H1 (cell line): ENCODE measurements around the gene CYP11A1. TPM values are rescaled to one million over a fixed set of nuclear protein-coding genes. Genes with fewer than 3 reads are reported as not detected.

Experiments
- CEBPB ChIP-seq: IDR thresholded peaks from 2 replicates; pipeline ENCODE4 v1.6.1; 2012; ENCODE audit warnings: low read depth, low read length
- EP300 ChIP-seq, 2 experiments: IDR thresholded peaks; 1 replicate in 1 of 2; 2 replicates in 1 of 2; pipeline ENCODE4 v1.6.1; 2011 to 2012; ENCODE audit warnings: low read depth in 2 of 2, low read length in 2 of 2, mild to moderate bottlenecking in 2 of 2, borderline replicate concordance in 1 of 2, inconsistent platforms in 1 of 2, moderate library complexity in 1 of 2
- EZH2 ChIP-seq: fragments of 200-600 bp; sonication (generic); IDR thresholded peaks from 2 replicates; pipeline ENCODE4 v1.7.1; 2012; ENCODE audit warnings: low read depth, mild to moderate bottlenecking, moderate library complexity, low read length, inconsistent platforms; ENCODE audit not compliant: severe bottlenecking
- FOSL1 ChIP-seq: IDR thresholded peaks from 2 replicates; pipeline ENCODE4 v1.6.1; 2011; ENCODE audit warnings: mild to moderate bottlenecking, low read depth, low read length, moderate library complexity; ENCODE audit not compliant: insufficient read depth
- GABPA ChIP-seq: IDR thresholded peaks from 2 replicates; pipeline ENCODE4 v1.6.1; 2011; ENCODE audit warnings: mild to moderate bottlenecking, low read length, moderate library complexity, borderline replicate concordance; ENCODE audit not compliant: insufficient read depth
- GTF2F1 ChIP-seq: IDR thresholded peaks from 2 replicates; pipeline ENCODE4 v1.6.1; 2012; ENCODE audit warnings: low read depth, low read length, improper control_type of control experiment, borderline replicate concordance
- KDM5A ChIP-seq: fragments of 200-600 bp; IDR thresholded peaks from 2 replicates; pipeline ENCODE4 v1.7.1; 2012; ENCODE audit warnings: mild to moderate bottlenecking, low read length, inconsistent platforms, mixed read lengths
- RAD21 ChIP-seq, 2 experiments: IDR thresholded peaks in 1 of 2; conservative IDR thresholded peaks in 1 of 2; 2 replicates each; pipeline ENCODE4 v1.6.1; 2011; ENCODE audit warnings: low read depth in 2 of 2, low read length in 2 of 2, improper control_type of control experiment in 1 of 2, inconsistent platforms in 1 of 2, mild to moderate bottlenecking in 1 of 2, moderate library complexity in 1 of 2
- RNF2 ChIP-seq: fragments of 200-900, 300-1000 bp; sonication (generic); IDR thresholded peaks from 2 replicates; pipeline ENCODE4 v1.7.1; 2016; ENCODE audit warnings: borderline replicate concordance, low read depth, mild to moderate bottlenecking, antibody characterized with exemption, low read length; ENCODE audit not compliant: poor library complexity, severe bottlenecking; ENCODE audit errors: missing control alignments
- TBP ChIP-seq: IDR thresholded peaks from 2 replicates; pipeline ENCODE4 v1.6.1; 2011; ENCODE audit warnings: low read depth, low read length, improper control_type of control experiment
- TCF12 ChIP-seq: IDR thresholded peaks from 2 replicates; pipeline ENCODE4 v1.6.1; 2011; ENCODE audit warnings: low read depth, mild to moderate bottlenecking, low read length
- polyA plus RNA-seq, 7 experiments: library from polyadenylated mRNA; depleted of rRNA in 3 of 7; stranded (reverse) in 5 of 7; unstranded in 2 of 7; fragments of >200 nt in 5 of 7; fragments of 200-250 nt in 2 of 7; gene quantifications; 1 replicate in 5 of 7; 2 replicates in 1 of 7; 4 replicates in 1 of 7; pipeline versions ENCODE4 v1.2.1 to v1.2.3, GENCODE V29; 2011 to 2013; ENCODE audit warnings: missing spikeins in 2 of 7, mixed read lengths in 2 of 7
- total RNA-seq: library from RNA; stranded (reverse); fragmentation: NEBNext Ultra II Directional; extraction: Animal tissue kit (Norgen Biotek cat#: 25700); gene quantifications from 2 replicates; pipeline ENCODE4 v1.2.1, GENCODE V29; 2021

The CYP11A1 gene
- total and polyA plus RNA-seq, 2 of the 8 experiments (the other 6 are each of a cell fraction or from before 2014, with no cell fraction given): 1.9 to 7.2 TPM

- no peak for TF ChIP-seq GABPA
- no peak for TF ChIP-seq TCF12
- no peak for TF ChIP-seq RNF2
- TF ChIP-seq FOSL1: no peak
- TF ChIP-seq TBP: no peak
- no peak for TF ChIP-seq RAD21 (IDR thresholded peaks at IDR 0.05 in 1 of 2, conservative IDR thresholded peaks at IDR 0.05 in 1 of 2; ENCODE audit: low read depth in 2 of 2, low read length in 2 of 2)
- TF ChIP-seq GTF2F1: no peak
- no peak for TF ChIP-seq CEBPB
- TF ChIP-seq EZH2: no peak
- no peak for TF ChIP-seq KDM5A
- TF ChIP-seq EP300 (IDR thresholded peaks at IDR 0.05; ENCODE audit: borderline replicate concordance in 1 of 2, low read depth in 2 of 2, low read length in 2 of 2): no peak
Observed at GRCh38 chr15:74318376-74319137, 48.9 kb downstream of the CYP11A1 start (continued).
